Activated T-cell treated with anti-CD3 and anti-CD28 coated beads, Interleukin-2, amount 50 U/mL, for 72 hours (primary cell): ENCODE data around the gene POLR1B. TPM values are rescaled to one million over a fixed set of nuclear protein-coding genes. Genes with fewer than 3 reads are reported as not detected.
"Not testable (repeated sequence)": the region's sequence is repeated elsewhere in the genome, so short reads cannot be mapped to it uniquely, and the experiment has no call there.

Experiments
- ATAC-seq, 2 donors: fragments of 150-1000 bp; cut with Tn5 transposase; replicated peaks in 1 of 2; 2 replicates each; pipeline ENCODE4 v1.10.0; 2021; ENCODE audit warnings: moderate library complexity in 2 of 2, mild to moderate bottlenecking in 1 of 2
- DNase-seq, 2 donors: peaks; one replicate each; pipeline ENCODE4 v3.0.0; 2021 to 2022; ENCODE audit warnings: mixed read lengths in 1 of 2
- H3K27ac Mint-ChIP-seq: one replicate; pipeline ENCODE4 v1.8.0; 2022; ENCODE audit warnings: mild to moderate bottlenecking, moderate library complexity, mixed read lengths
- H3K27me3 Mint-ChIP-seq: one replicate; pipeline ENCODE4 v1.8.0; 2022; ENCODE audit warnings: low read depth, mixed read lengths
- H3K36me3 Mint-ChIP-seq, 2 donors: one replicate each; pipeline ENCODE4 v1.8.0; 2022; ENCODE audit warnings: mixed read lengths in 2 of 2, mild to moderate bottlenecking in 1 of 2; ENCODE audit not compliant: insufficient read depth in 2 of 2
- H3K4me1 Mint-ChIP-seq: one replicate; pipeline ENCODE4 v1.8.0; 2022; ENCODE audit warnings: low read depth, mixed read lengths
- H3K4me3 Mint-ChIP-seq, 2 donors: one replicate each; pipeline ENCODE4 v1.8.0; 2022; ENCODE audit warnings: mild to moderate bottlenecking in 2 of 2, mixed read lengths in 2 of 2, moderate library complexity in 2 of 2
- H3K9me3 Mint-ChIP-seq, 2 donors: one replicate each; pipeline ENCODE4 v1.8.0; 2022; ENCODE audit warnings: mixed read lengths in 2 of 2
- total RNA-seq, 2 donors: library from RNA; stranded (reverse); gene quantifications; one replicate each; pipeline ENCODE4 v1.2.3, GENCODE V29; 2022

The POLR1B gene
- total RNA-seq, 2 donors from 2014 or later = 39.3 to 45.3 TPM

DNA sequence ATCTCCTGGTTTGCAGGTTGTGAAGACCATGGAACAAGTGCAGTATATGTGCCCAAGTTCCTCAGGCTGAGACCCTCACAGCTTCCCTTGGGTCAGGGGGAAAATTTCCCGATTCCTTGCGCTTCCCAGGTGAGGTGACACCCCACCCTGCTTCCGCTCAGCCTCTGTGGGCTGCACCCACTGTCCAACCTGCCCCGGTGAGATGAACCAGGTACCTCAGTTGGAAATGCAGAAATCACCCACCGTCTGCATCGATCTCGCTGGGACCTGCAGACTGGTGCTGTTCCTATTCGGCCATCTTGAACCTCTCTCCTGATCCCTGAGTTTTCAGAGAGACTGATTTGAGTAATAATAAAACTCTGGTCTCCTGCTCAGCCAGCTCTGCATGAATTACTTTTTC, 72.8 kb downstream of the POLR1B start:
- DNase-seq (no peak), ATAC-seq (no peak)
- Mint-ChIP-seq H3K4me3 (no peak overlapping the region), H3K27me3 (no peaks in the 10 kb centered on the region), H3K27ac (no peak overlapping the region), H3K36me3 (no peaks in the 10 kb centered on the region), H3K9me3 (no peaks in the 10 kb centered on the region), H3K4me1 (no peaks in the 10 kb centered on the region)

- H3K27ac Mint-ChIP-seq, ATAC-seq, H3K36me3 Mint-ChIP-seq, H3K4me1 Mint-ChIP-seq, H3K4me3 Mint-ChIP-seq, DNase-seq, H3K27me3 Mint-ChIP-seq, H3K9me3 Mint-ChIP-seq: not testable (repeated sequence)
Observed at GRCh38 chr2:112615798-112616197, 73.5 kb downstream of the POLR1B start.

GRCh38 chr2:112618383-112618782, 76.1 kb downstream of the POLR1B start:
- H3K4me3 Mint-ChIP-seq = no peak overlapping the region
- no peak for ATAC-seq
- no peak for DNase-seq
- no peaks in the 10 kb centered on the region for H3K27me3 Mint-ChIP-seq
- no peak overlapping the region for H3K27ac Mint-ChIP-seq
- H3K4me1 Mint-ChIP-seq = no peaks in the 10 kb centered on the region
- no peaks in the 10 kb centered on the region for H3K9me3 Mint-ChIP-seq
- H3K36me3 Mint-ChIP-seq = no peaks in the 10 kb centered on the region

DNA sequence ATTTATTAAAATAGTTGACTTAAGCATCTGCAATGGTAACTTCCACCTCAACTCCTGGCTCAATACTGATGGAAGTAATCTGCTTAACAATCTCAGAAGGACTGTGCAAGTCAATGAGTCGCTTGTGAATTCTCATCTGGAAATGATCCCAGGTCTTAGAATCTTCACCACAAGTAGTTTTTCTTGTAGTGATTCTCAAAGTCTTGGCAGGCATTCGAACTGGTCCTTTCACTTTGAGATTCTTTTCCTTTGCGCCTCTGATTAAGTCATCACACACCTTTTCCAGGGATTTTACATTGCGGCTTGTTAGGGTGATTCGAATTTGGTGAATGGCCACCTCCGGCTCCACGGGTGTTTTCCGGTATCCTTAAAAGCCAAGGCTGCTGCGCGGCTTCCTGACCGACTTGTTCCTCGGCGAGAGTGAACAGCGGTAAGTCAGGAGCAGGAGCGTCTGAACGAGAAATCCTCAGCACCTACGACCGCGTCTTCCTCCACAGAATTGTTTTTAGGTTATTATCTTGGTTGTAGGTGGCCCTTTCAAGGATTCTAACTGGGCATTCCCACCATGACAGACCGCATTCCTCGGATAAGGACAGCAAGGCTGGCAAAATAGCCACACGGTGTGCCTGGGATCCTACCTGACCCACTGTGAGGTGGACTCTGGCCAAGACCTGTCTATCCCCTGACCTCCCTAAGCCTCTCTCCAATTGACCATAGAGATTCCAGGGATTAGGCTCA, 79.7 kb downstream of the POLR1B start:
- Mint-ChIP-seq H3K4me1 (peaks cover 24% of the 10 kb centered on the region), H3K36me3 (no peaks in the 10 kb centered on the region), H3K9me3 (no peaks in the 10 kb centered on the region), H3K4me3 (no peak overlapping the region), H3K27ac (no peak overlapping the region), H3K27me3 (no peaks in the 10 kb centered on the region)
- no peak for ATAC-seq
- DNase-seq = no peak

- ATAC-seq (no peak), DNase-seq (no peak)
- H3K27me3 Mint-ChIP-seq = no peaks in the 10 kb centered on the region
- no peaks in the 10 kb centered on the region for H3K36me3 Mint-ChIP-seq
- H3K27ac Mint-ChIP-seq = no peak overlapping the region
- no peak overlapping the region for H3K4me3 Mint-ChIP-seq
- H3K4me1 Mint-ChIP-seq = peaks cover 29% of the 10 kb centered on the region
- H3K9me3 Mint-ChIP-seq = no peaks in the 10 kb centered on the region
Observed at GRCh38 chr2:112622528-112622849, 80.2 kb downstream of the POLR1B start.

DNA sequence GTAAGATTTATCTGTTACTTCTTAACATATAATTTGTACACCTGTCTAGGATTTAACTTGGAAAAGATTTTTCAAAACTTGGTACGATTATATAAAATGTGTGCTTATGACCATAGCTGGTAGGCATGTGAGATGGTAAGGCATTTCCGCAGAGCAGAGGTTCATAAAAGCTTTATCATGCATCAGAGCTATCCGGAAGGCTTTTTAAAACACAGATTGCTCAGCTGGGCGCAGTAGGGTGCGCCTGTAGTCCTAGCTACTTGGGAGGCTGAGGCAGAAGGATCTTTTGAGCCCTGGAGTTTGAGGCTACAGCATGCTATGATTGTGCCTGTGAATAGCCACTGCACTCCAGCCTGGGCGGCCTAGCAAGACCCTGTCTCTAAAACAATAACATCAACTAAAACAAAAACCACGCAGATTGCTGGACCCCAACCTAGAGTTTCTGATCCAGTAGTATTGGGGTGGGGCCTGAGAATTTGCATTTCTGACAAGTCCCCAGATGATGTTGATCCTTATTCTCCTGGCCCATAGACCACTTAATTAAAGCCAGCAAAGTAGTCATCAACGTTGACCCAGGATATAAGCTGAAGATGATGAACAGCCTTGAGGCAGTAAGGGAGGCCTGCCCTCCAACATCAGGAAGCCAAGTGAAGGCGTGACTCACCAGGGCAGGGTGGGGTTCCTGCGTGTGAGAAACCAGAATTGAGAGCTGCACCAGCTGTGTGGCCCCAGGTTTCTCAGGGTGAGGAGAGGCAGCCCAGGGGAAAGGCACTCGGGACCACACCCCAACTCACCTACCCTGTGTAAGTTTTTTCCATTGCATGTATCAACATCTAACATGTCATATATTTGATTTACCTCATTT, 81.9 kb downstream of the POLR1B start:
- H3K36me3 Mint-ChIP-seq = no peaks in the 10 kb centered on the region
- peak; percentile 77 to 82 for DNase-seq
- H3K4me3 Mint-ChIP-seq = peak overlapping the region in 1 of 2 donors; percentile 13
- H3K9me3 Mint-ChIP-seq = no peaks in the 10 kb centered on the region
- ATAC-seq = peak; percentile 87 to 92
- H3K27me3 Mint-ChIP-seq = no peaks in the 10 kb centered on the region
- H3K27ac Mint-ChIP-seq = peak overlapping the region; percentile 2
- peaks cover 43% of the 10 kb centered on the region for H3K4me1 Mint-ChIP-seq

GRCh38 chr2:112625474-112626114, 83.3 kb downstream of the POLR1B start:
- no peak overlapping the region for H3K4me3 Mint-ChIP-seq
- DNase-seq (no peak), ATAC-seq (no peak)
- no peaks in the 10 kb centered on the region for H3K36me3 Mint-ChIP-seq
- no peaks in the 10 kb centered on the region for H3K27me3 Mint-ChIP-seq
- peaks cover 58% of the 10 kb centered on the region for H3K4me1 Mint-ChIP-seq
- H3K9me3 Mint-ChIP-seq = no peaks in the 10 kb centered on the region
- no peak overlapping the region for H3K27ac Mint-ChIP-seq

DNA sequence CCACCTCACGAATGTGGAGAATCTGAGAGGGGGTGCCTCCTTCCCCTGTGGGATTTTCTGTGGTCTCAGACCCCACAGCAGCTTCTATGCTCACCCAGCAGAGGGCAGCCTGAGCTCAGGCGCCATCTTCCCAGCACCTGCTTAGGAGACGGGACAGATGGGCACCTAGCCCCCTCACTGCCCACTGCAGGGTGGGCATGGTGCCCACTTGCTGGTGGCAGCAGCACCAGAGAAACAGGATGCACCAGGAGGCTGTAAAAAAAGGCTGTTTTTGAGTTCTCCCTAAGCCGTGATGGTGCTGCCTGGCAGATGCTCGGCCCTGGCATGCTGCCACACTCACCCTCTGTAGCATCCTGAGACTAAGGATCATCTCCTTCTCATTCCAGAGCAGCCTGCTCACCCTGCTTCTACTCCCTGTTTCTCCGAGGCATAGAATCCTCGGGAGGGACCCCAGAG, 84.4 kb downstream of the POLR1B start:
- peak overlapping the region; percentile 50 to 55 for H3K4me3 Mint-ChIP-seq
- peaks cover 68% of the 10 kb centered on the region for H3K4me1 Mint-ChIP-seq
- peak; percentile 66 to 67 for ATAC-seq
- H3K27me3 Mint-ChIP-seq = no peaks in the 10 kb centered on the region
- no peaks in the 10 kb centered on the region for H3K9me3 Mint-ChIP-seq
- H3K36me3 Mint-ChIP-seq = no peaks in the 10 kb centered on the region
- DNase-seq = peak; percentile 67 to 71
- H3K27ac Mint-ChIP-seq = no peak overlapping the region

Other genes starting within 250 kb of the POLR1B start
- gene RGPD8, start 108.8 kb upstream of the POLR1B start, total RNA-seq = 10 to 100 TPM in 1 of 2 donors, 1 to 10 TPM in 1; 7.0 to 25.2 TPM
- 10 to 100 TPM; 28.8 to 32.5 TPM for gene TTL, start 60.3 kb upstream of the POLR1B start, total RNA-seq
- 10 to 100 TPM; 30.4 to 41.8 TPM for gene CHCHD5, start 42.1 kb downstream of the POLR1B start, total RNA-seq
- gene SLC20A1, start 103.5 kb downstream of the POLR1B start, total RNA-seq = 10 to 100 TPM; 54.3 to 66.1 TPM
- gene NT5DC4, start 178.6 kb downstream of the POLR1B start, total RNA-seq = 1 to 10 TPM in 1 of 2 donors, not detected in 1; 1.2 TPM
- 10 to 100 TPM; 45.5 to 47.7 TPM for gene CKAP2L, start 222.1 kb downstream of the POLR1B start, total RNA-seq
- 1 to 10 TPM; 1.4 to 6.6 TPM for gene IL1A, start 242.0 kb downstream of the POLR1B start, total RNA-seq